Measurements from ENCODE around the gene PCLO. TPM values are rescaled to one million over a fixed set of nuclear protein-coding genes. Genes with fewer than 3 reads are reported as not detected.

Gene PCLO
- total RNA-seq, 1 experiment from 2014 or later = 4.1 TPM

- no peak overlapping the region for H3K4me3 ChIP-seq (ENCODE audit: low read depth, low read length)
- no TSS peak for BruUV-seq (replicated peaks)
- no peaks in the 10 kb centered on the region; the same call in 1 of the 2 replicates for H3K27me3 ChIP-seq (replicated peaks; ENCODE audit: control insufficient read depth, insufficient read depth, low read length)
- Mint-ChIP-seq H3K9me3 (ENCODE audit: unreplicated experiment) (no peaks in the 10 kb centered on the region), H3K27ac (ENCODE audit: unreplicated experiment) (no peak overlapping the region), H3K4me3 (ENCODE audit: unreplicated experiment) (no peak overlapping the region), H3K27me3 (ENCODE audit: insufficient read depth, unreplicated experiment) (no peaks in the 10 kb centered on the region), H3K36me3 (ENCODE audit: insufficient read depth, unreplicated experiment) (no peaks in the 10 kb centered on the region), H3K4me1 (ENCODE audit: low read depth, unreplicated experiment) (no peaks in the 10 kb centered on the region)
- ChIA-PET CTCF (no interaction called here), POLR2A (no interaction called here)
- intact Hi-C loops (cut with micrococcal nuclease; ENCODE audit: unreplicated experiment) = no loop called here
- H3K9me3 ChIP-seq = no peaks in the 10 kb centered on the region
- H3K36me3 ChIP-seq (ENCODE audit: control insufficient read depth, insufficient read depth, low read length) = no peaks in the 10 kb centered on the region
- no peak for DNase-seq
- no peak for TF ChIP-seq CTCF (IDR thresholded peaks at IDR 0.05; ENCODE audit: insufficient read depth in 1 of 2, low read depth in 1 of 2, low read length in 1 of 2, severe bottlenecking in 1 of 2, unreplicated experiment in 1 of 2)
- H3K4me1 ChIP-seq = no peaks in the 10 kb centered on the region
These were observed 212.2 kb downstream of the PCLO start for GRCh38 chr7:82950436-82950835.

- BruUV-seq (replicated peaks) = no TSS peak
- TF ChIP-seq CTCF (IDR thresholded peaks at IDR 0.05; ENCODE audit: insufficient read depth in 1 of 2, low read depth in 1 of 2, low read length in 1 of 2, severe bottlenecking in 1 of 2, unreplicated experiment in 1 of 2) = no peak
- Mint-ChIP-seq H3K27ac (ENCODE audit: unreplicated experiment) (no peak overlapping the region), H3K4me3 (ENCODE audit: unreplicated experiment) (no peak overlapping the region), H3K27me3 (ENCODE audit: insufficient read depth, unreplicated experiment) (no peaks in the 10 kb centered on the region), H3K4me1 (ENCODE audit: low read depth, unreplicated experiment) (no peaks in the 10 kb centered on the region), H3K9me3 (ENCODE audit: unreplicated experiment) (no peaks in the 10 kb centered on the region), H3K36me3 (ENCODE audit: insufficient read depth, unreplicated experiment) (no peaks in the 10 kb centered on the region)
- Histone ChIP-seq H3K9me3 (no peaks in the 10 kb centered on the region), H3K36me3 (ENCODE audit: control insufficient read depth, insufficient read depth, low read length) (no peaks in the 10 kb centered on the region), H3K4me3 (ENCODE audit: low read depth, low read length) (no peak overlapping the region), H3K4me1 (no peaks in the 10 kb centered on the region), H3K27me3 (replicated peaks; ENCODE audit: control insufficient read depth, insufficient read depth, low read length) (no peaks in the 10 kb centered on the region; the same call in 1 of the 2 replicates)
- DNase-seq = no peak
- POLR2A ChIA-PET = no interaction called here
- intact Hi-C loops (cut with micrococcal nuclease; ENCODE audit: unreplicated experiment) = no loop called here
- CTCF ChIA-PET = no interaction called here
These were observed 217.2 kb downstream of the PCLO start for GRCh38 chr7:82945480-82945879.

- no peaks in the 10 kb centered on the region for H3K9me3 Mint-ChIP-seq (ENCODE audit: unreplicated experiment)
These were observed 217.6 kb downstream of the PCLO start for GRCh38 chr7:82945056-82945455.

More at GRCh38 chr7:82945056-82945455, 217.6 kb downstream of the PCLO start:
- no peaks in the 10 kb centered on the region for H3K27me3 Mint-ChIP-seq (ENCODE audit: insufficient read depth, unreplicated experiment)
- H3K4me1 Mint-ChIP-seq (ENCODE audit: low read depth, unreplicated experiment) = no peaks in the 10 kb centered on the region
- H3K36me3 Mint-ChIP-seq (ENCODE audit: insufficient read depth, unreplicated experiment) = no peaks in the 10 kb centered on the region
- Histone ChIP-seq H3K4me3 (ENCODE audit: low read depth, low read length) (no peak overlapping the region), H3K27me3 (replicated peaks; ENCODE audit: control insufficient read depth, insufficient read depth, low read length) (no peaks in the 10 kb centered on the region), H3K4me1 (no peaks in the 10 kb centered on the region), H3K9me3 (no peaks in the 10 kb centered on the region), H3K36me3 (ENCODE audit: control insufficient read depth, insufficient read depth, low read length) (no peaks in the 10 kb centered on the region)
- ChIA-PET CTCF (no interaction called here), POLR2A (no interaction called here)
- no peak for TF ChIP-seq CTCF (IDR thresholded peaks at IDR 0.05; ENCODE audit: insufficient read depth in 1 of 2, low read depth in 1 of 2, low read length in 1 of 2, severe bottlenecking in 1 of 2, unreplicated experiment in 1 of 2)
- intact Hi-C loops (cut with micrococcal nuclease; ENCODE audit: unreplicated experiment) = no loop called here
- no peak for DNase-seq
- BruUV-seq (replicated peaks) = no TSS peak
- H3K27ac Mint-ChIP-seq (ENCODE audit: unreplicated experiment) = no peak overlapping the region
- no peak overlapping the region for H3K4me3 Mint-ChIP-seq (ENCODE audit: unreplicated experiment)

Measured in Caco-2 (cell line).